Right atrium auricular region (tissue), 2 donors: ENCODE data around the gene RNF213. TPM values are rescaled to one million over a fixed set of nuclear protein-coding genes. Genes with fewer than 3 reads are reported as not detected.

Source experiments
- DNase-seq: peaks from one replicate; pipeline ENCODE4 v3.0.0-alpha.2; 2019; ENCODE audit warnings: low spot score
- H3K27ac ChIP-seq, 2 donors: fragments of 200-600 bp; sonication (generic); 1 replicate in 1 of 2; 2 replicates in 1 of 2; pipeline ENCODE4 v1.5.1; 2016 to 2019
- H3K27me3 ChIP-seq, 2 donors: fragments of 200-600 bp; sonication (generic); one replicate each; pipeline versions ENCODE4 v1.5.1 to v1.6.0; 2017 to 2019
- H3K36me3 ChIP-seq: fragments of 200-600 bp; sonication (generic); one replicate; pipeline ENCODE4 v1.5.1; 2016
- H3K4me1 ChIP-seq, 2 donors: fragments of 200-600 bp; sonication (generic); one replicate each; pipeline versions ENCODE4 v1.5.1 to v1.6.0; 2017 to 2019
- H3K4me3 ChIP-seq, 2 donors: fragments of 200-600 bp; sonication (generic); 1 replicate in 1 of 2; 2 replicates in 1 of 2; pipeline ENCODE4 v1.5.1; 2017 to 2019; ENCODE audit warnings: mild to moderate bottlenecking in 1 of 2, moderate library complexity in 1 of 2
- H3K9me3 ChIP-seq, 2 donors: fragments of 200-600 bp; sonication (generic); one replicate each; pipeline ENCODE4 v1.5.1; 2019
- total RNA-seq, 2 donors: library from RNA; depleted of rRNA; stranded (reverse); fragments of >200 nt; gene quantifications; one replicate each; pipeline ENCODE4 v1.1.0, GENCODE V29; 2016
- TF ChIP-seq, protein P1 (sequence below), 2 donors: fragments of 200-600 bp; sonication (generic); IDR thresholded peaks; one replicate each; pipeline ENCODE4 v1.5.1; 2019; ENCODE audit warnings: antibody characterized with exemption in 2 of 2

The RNF213 gene
- 10 to 100 TPM; 27.3 to 36.8 TPM for total RNA-seq

DNA sequence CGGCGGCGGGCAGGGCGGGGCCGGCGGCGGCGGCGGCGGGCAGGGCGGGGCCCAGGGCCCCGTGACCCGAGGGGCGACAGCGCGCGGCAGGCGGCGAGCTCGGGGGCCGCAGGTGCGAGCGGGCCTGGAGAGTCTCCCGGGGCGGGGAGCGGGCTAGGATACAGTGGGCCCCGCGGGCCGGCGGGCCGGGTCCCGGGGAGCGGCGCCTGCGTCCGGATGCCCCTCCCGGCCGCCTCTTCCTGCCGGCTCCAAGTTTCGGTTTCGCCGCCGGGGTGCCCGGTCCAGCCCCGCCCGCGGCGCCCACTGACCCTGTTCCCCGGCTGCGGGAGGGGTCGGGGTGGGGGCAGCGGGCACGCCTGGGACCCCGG, at the start of gene RNF213:
Gene RNF213 (plus strand): TSS at position 62 of the 368 bp plus-strand sequence. CDS start 2,830 bp downstream, outside the sequence.
- Histone ChIP-seq H3K4me1 (peaks cover 0 to 37% of the 10 kb centered on the region in 2 donors), H3K27me3 (no peaks in the 10 kb centered on the region), H3K27ac (peak within 1 kb of the TSS; percentile 92 to 97), H3K9me3 (no peaks in the 10 kb centered on the region), H3K4me3 (peak within 1 kb of the TSS; percentile 90 to 92), H3K36me3 (peaks cover 6% of the 10 kb centered on the region)
- TF ChIP-seq, protein P1, sequence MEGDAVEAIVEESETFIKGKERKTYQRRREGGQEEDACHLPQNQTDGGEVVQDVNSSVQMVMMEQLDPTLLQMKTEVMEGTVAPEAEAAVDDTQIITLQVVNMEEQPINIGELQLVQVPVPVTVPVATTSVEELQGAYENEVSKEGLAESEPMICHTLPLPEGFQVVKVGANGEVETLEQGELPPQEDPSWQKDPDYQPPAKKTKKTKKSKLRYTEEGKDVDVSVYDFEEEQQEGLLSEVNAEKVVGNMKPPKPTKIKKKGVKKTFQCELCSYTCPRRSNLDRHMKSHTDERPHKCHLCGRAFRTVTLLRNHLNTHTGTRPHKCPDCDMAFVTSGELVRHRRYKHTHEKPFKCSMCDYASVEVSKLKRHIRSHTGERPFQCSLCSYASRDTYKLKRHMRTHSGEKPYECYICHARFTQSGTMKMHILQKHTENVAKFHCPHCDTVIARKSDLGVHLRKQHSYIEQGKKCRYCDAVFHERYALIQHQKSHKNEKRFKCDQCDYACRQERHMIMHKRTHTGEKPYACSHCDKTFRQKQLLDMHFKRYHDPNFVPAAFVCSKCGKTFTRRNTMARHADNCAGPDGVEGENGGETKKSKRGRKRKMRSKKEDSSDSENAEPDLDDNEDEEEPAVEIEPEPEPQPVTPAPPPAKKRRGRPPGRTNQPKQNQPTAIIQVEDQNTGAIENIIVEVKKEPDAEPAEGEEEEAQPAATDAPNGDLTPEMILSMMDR (IDR thresholded peaks at IDR 0.05) = no peak
- no peak for DNase-seq

DNA sequence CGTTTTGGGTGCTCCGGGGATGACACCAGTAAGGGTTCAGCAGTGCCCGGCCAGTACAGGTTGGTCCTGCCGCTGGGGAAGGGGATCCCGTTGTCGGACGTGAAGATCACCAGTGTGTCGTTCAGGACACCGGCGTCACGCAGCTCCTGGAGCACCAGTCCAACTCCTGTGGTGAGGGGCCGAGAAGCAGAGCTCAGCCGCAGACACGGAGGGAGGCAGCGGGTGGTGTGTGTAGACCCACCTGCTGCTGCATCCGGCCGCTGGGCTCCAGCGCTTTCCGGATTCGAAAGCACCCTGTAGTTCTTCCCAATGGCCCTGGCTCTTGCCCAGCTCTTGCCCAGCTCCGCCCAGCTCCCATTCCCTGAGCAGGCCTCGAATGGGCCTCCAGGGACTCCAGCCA, 48.5 kb upstream of the RNF213 start:
- H3K36me3 ChIP-seq = peaks cover 46% of the 10 kb centered on the region
- no peak for DNase-seq
- H3K4me3 ChIP-seq = no peak overlapping the region
- H3K27ac ChIP-seq = no peak overlapping the region
- TF ChIP-seq, protein P1 (IDR thresholded peaks at IDR 0.05) = no peak
- H3K9me3 ChIP-seq = no peaks in the 10 kb centered on the region
- no peaks in the 10 kb centered on the region for H3K27me3 ChIP-seq
- no peaks in the 10 kb centered on the region for H3K4me1 ChIP-seq

DNA sequence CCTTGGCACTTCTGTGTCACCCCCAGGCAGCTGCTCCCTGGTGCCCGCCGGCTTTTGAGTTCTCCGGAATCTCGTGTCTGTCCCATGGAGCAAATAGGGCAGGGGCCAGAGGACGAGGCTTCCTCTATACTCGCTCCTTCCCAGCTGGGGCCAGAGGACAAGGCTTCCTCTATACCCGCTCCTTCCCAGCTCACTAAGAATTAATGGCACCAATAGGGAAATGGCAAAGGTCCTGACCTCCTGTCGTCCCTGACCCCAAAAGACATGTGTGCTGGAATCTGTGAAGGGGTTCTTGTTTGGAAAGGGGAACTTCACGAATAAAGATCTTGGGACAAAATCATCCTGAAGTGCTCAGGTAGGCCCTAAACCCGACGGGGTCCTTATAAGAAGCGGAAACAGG, 48.1 kb upstream of the RNF213 start:
- TF ChIP-seq, protein P1 (IDR thresholded peaks at IDR 0.05) = no peak
- no peak for DNase-seq
- no peaks in the 10 kb centered on the region for H3K27me3 ChIP-seq
- H3K4me3 ChIP-seq = no peak overlapping the region
- no peaks in the 10 kb centered on the region for H3K4me1 ChIP-seq
- no peak overlapping the region for H3K27ac ChIP-seq
- no peaks in the 10 kb centered on the region for H3K9me3 ChIP-seq
- peaks cover 46% of the 10 kb centered on the region for H3K36me3 ChIP-seq

DNA sequence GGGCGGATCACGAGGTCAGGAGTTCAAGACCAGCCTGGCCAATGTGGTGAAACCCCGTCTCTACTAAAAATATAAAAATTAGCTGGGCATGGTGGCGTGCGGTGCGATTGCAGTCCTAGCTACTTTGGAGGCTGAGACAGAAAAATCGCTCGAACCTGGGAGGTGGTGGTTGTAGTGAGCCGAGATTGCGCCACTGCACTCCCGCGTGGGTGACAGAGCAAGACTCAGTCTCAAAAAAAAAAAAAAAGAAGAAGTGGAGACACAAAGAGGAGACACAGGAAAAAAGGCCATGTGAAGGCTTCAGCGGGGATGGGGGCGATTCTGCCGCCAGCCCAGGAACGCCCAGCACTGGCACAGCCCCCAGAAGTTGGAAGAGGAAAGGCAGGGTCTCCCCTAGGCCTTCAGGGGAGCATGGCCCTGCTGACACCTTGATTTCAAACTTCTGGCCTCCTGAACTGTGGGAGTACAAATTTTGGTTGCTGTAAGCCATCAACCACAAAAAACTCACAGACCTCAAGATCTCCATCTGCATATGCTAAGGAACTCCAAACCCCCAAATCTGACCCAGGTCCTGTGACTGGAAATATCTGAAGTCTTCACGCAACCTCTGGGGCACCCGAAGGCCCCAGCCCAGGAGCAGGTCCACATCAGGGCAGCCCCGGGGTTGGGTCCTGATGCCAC, 47.5 kb upstream of the RNF213 start:
- Histone ChIP-seq H3K36me3 (peaks cover 46% of the 10 kb centered on the region), H3K27ac (no peak overlapping the region), H3K9me3 (no peaks in the 10 kb centered on the region), H3K4me1 (no peaks in the 10 kb centered on the region), H3K4me3 (no peak overlapping the region), H3K27me3 (no peaks in the 10 kb centered on the region)
- no peak for DNase-seq
- TF ChIP-seq, protein P1 (IDR thresholded peaks at IDR 0.05) = no peak

DNA sequence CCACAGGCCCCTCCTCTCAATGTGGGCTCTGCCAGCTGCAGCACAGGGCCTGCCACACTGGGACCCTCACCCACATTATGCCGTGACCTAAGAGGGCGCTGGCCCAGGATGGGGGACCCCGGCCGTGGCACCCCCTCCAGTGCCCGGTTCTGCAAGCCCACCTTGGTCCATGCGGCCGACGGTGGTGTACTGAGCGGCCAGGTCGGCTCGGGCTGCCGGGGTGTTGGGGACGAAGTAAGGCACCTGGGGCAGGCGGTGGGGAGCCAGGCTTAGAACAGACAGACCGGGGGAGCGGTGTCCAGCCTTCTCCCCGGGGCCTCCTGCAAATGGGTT, 47.0 kb upstream of the RNF213 start:
- TF ChIP-seq, protein P1 (IDR thresholded peaks at IDR 0.05) = no peak
- DNase-seq = no peak
- no peaks in the 10 kb centered on the region for H3K9me3 ChIP-seq
- H3K27me3 ChIP-seq = no peaks in the 10 kb centered on the region
- H3K36me3 ChIP-seq = peaks cover 46% of the 10 kb centered on the region
- no peak overlapping the region for H3K4me3 ChIP-seq
- no peak overlapping the region for H3K27ac ChIP-seq
- H3K4me1 ChIP-seq = no peaks in the 10 kb centered on the region
